ENCODE results near the gene CCNI2. TPM values are rescaled to one million over a fixed set of nuclear protein-coding genes. Genes with fewer than 3 reads are reported as not detected.

CCNI2 gene
- total RNA-seq, 1 donor from 2014 or later = not detected

DNA sequence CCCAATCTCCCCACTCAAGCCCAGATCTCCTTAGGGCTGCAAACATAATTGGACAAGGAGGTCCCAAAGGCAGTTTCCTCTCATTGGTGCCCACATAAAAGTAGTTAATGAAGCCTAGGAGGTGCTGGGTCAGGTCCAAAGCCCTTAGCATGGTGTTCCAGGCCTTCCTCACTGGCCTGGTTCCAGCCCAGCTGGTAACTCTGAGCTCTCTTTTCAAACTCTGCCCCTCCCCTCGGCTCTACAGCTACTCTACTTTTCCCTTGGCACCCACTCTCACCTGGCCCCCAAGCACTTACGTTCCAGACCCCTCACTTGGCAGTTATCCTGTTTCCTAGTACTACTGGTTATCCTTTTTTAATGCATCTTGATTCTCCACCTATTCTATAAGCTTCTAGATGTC lies 19.9 kb downstream of the CCNI2 start:
- H3K27ac Mint-ChIP-seq (ENCODE audit: unreplicated experiment) = peak overlapping the region; percentile 67
- TF ChIP-seq, protein P1, sequence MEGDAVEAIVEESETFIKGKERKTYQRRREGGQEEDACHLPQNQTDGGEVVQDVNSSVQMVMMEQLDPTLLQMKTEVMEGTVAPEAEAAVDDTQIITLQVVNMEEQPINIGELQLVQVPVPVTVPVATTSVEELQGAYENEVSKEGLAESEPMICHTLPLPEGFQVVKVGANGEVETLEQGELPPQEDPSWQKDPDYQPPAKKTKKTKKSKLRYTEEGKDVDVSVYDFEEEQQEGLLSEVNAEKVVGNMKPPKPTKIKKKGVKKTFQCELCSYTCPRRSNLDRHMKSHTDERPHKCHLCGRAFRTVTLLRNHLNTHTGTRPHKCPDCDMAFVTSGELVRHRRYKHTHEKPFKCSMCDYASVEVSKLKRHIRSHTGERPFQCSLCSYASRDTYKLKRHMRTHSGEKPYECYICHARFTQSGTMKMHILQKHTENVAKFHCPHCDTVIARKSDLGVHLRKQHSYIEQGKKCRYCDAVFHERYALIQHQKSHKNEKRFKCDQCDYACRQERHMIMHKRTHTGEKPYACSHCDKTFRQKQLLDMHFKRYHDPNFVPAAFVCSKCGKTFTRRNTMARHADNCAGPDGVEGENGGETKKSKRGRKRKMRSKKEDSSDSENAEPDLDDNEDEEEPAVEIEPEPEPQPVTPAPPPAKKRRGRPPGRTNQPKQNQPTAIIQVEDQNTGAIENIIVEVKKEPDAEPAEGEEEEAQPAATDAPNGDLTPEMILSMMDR (IDR thresholded peaks at IDR 0.05) = no peak

GRCh38 chr5:132768485-132768868 lies 21.3 kb downstream of the CCNI2 start:
- TF ChIP-seq, protein P1 (IDR thresholded peaks at IDR 0.05) = no peak
- H3K27me3 Mint-ChIP-seq (ENCODE audit: low read depth) = no peaks in the 10 kb centered on the region
- H3K27ac Mint-ChIP-seq (ENCODE audit: unreplicated experiment) = peak overlapping the region; percentile 74
- no peak overlapping the region for H3K4me3 Mint-ChIP-seq (ENCODE audit: unreplicated experiment)
- no peaks in the 10 kb centered on the region for H3K9me3 Mint-ChIP-seq (ENCODE audit: low read depth)
- H3K36me3 Mint-ChIP-seq (ENCODE audit: low read depth) = peaks cover 10% of the 10 kb centered on the region
- H3K4me1 Mint-ChIP-seq (ENCODE audit: low read depth) = peaks cover 58% of the 10 kb centered on the region
- peak; percentile 43 for DNase-seq (ENCODE audit: low spot score)

More for the DNA sequence above, 19.9 kb downstream of the CCNI2 start:
- peaks cover 19% of the 10 kb centered on the region for H3K36me3 Mint-ChIP-seq (ENCODE audit: low read depth)
- H3K4me1 Mint-ChIP-seq (ENCODE audit: low read depth) = peaks cover 45% of the 10 kb centered on the region
- peak; percentile 9 for DNase-seq (ENCODE audit: low spot score)
- no peaks in the 10 kb centered on the region for H3K27me3 Mint-ChIP-seq (ENCODE audit: low read depth)
- H3K9me3 Mint-ChIP-seq (ENCODE audit: low read depth) = no peaks in the 10 kb centered on the region
- H3K4me3 Mint-ChIP-seq (ENCODE audit: unreplicated experiment) = no peak overlapping the region

GRCh38 chr5:132770476-132771159 lies 23.4 kb downstream of the CCNI2 start:
- Mint-ChIP-seq H3K27me3 (ENCODE audit: low read depth) (no peaks in the 10 kb centered on the region), H3K27ac (ENCODE audit: unreplicated experiment) (peak overlapping the region; percentile 95), H3K9me3 (ENCODE audit: low read depth) (no peaks in the 10 kb centered on the region), H3K4me1 (ENCODE audit: low read depth) (peaks cover 79% of the 10 kb centered on the region), H3K36me3 (ENCODE audit: low read depth) (no peaks in the 10 kb centered on the region), H3K4me3 (ENCODE audit: unreplicated experiment) (no peak overlapping the region)
- TF ChIP-seq, protein P1 (IDR thresholded peaks at IDR 0.05) = no peak
- DNase-seq (ENCODE audit: low spot score) = peak; percentile 35

DNA sequence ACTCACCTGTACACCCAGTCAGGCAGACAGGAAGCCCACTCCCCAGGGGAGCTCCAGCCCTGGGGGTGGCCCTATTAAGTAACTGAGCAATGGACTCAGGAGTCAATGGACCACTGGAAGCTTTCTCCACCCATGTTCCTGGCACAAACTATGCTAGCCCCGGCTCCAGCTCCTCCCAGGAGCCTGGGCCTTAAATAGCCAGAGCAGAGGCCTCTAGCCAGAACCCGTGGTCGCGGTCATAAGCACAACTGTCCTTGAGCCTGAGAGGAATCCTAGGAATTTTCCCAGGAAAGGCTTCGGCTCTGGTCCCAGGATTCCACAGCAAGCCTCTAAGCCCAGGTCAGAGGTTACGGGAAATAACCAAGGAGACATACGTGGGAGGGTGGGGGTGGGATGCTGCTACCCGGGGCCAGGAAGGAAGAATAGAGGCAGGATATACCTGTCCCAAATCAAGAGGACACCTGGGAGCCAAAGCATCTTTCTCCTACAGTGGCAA lies 24.3 kb downstream of the CCNI2 start:
- no peak overlapping the region for H3K4me3 Mint-ChIP-seq (ENCODE audit: unreplicated experiment)
- TF ChIP-seq, protein P1 (IDR thresholded peaks at IDR 0.05) = no peak
- H3K9me3 Mint-ChIP-seq (ENCODE audit: low read depth) = no peaks in the 10 kb centered on the region
- peak overlapping the region; percentile 95 for H3K27ac Mint-ChIP-seq (ENCODE audit: unreplicated experiment)
- no peaks in the 10 kb centered on the region for H3K36me3 Mint-ChIP-seq (ENCODE audit: low read depth)
- no peaks in the 10 kb centered on the region for H3K27me3 Mint-ChIP-seq (ENCODE audit: low read depth)
- peak; percentile 42 for DNase-seq (ENCODE audit: low spot score)
- peaks cover 86% of the 10 kb centered on the region for H3K4me1 Mint-ChIP-seq (ENCODE audit: low read depth)

GRCh38 chr5:132772291-132773070 lies 25.3 kb downstream of the CCNI2 start:
- Mint-ChIP-seq H3K27me3 (ENCODE audit: low read depth) (no peaks in the 10 kb centered on the region), H3K27ac (ENCODE audit: unreplicated experiment) (peak overlapping the region; percentile 95), H3K36me3 (ENCODE audit: low read depth) (no peaks in the 10 kb centered on the region), H3K4me3 (ENCODE audit: unreplicated experiment) (no peak overlapping the region), H3K4me1 (ENCODE audit: low read depth) (peaks cover 77% of the 10 kb centered on the region), H3K9me3 (ENCODE audit: low read depth) (no peaks in the 10 kb centered on the region)
- peak; percentile 47 for DNase-seq (ENCODE audit: low spot score)
- TF ChIP-seq, protein P1 (IDR thresholded peaks at IDR 0.05) = no peak
